ENCODE measurements around the gene LUZP1.

GRCh38 chr1:23150125-23150524, 18.5 kb downstream of the LUZP1 start:
- TF ChIP-seq CTCF (IDR thresholded peaks at IDR 0.05; ENCODE audit: extremely low read depth in 1 of 2, insufficient read depth in 1 of 2, low read depth in 1 of 2, low read length in 2 of 2) (no peak), EZH2 (IDR thresholded peaks at IDR 0.05; ENCODE audit: borderline replicate concordance, low read depth, low read length, severe bottlenecking) (no peak), POLR2A (IDR thresholded peaks at IDR 0.05; ENCODE audit: low read depth, low read length) (no peak)
- TF ChIP-seq, protein P1, sequence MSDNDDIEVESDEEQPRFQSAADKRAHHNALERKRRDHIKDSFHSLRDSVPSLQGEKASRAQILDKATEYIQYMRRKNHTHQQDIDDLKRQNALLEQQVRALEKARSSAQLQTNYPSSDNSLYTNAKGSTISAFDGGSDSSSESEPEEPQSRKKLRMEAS (IDR thresholded peaks at IDR 0.05; ENCODE audit: insufficient read depth, insufficient read length): no peak
